Esophagus muscularis mucosa (tissue), 4 donors: ENCODE data around the gene KLHL3.

Experiments
- CTCF ChIP-seq, 3 experiments: fragments of 200-600 bp in 2 of 3; fragments of 450-650 bp in 1 of 3; sonication (generic) in 2 of 3; IDR thresholded peaks; one replicate each; pipeline ENCODE4 v1.5.1; 2017 to 2019; ENCODE audit warnings: antibody characterized with exemption in 3 of 3, mild to moderate bottlenecking in 2 of 3, moderate library complexity in 1 of 3
- EP300 ChIP-seq: sonication (generic); formaldehyde crosslinking; IDR thresholded peaks from one replicate; pipeline ENCODE4 v1.6.1; 2017; ENCODE audit warnings: antibody characterized with exemption
- POLR2A ChIP-seq: fragments of 450-650 bp; IDR thresholded peaks from one replicate; pipeline ENCODE4 v1.6.1; 2017; ENCODE audit warnings: antibody characterized with exemption, moderate library complexity, mild to moderate bottlenecking, low read depth
- POLR2AphosphoS5 ChIP-seq, 2 donors: sonication (generic); formaldehyde crosslinking; IDR thresholded peaks; one replicate each; pipeline ENCODE4 v1.6.1; 2017; ENCODE audit warnings: antibody characterized with exemption in 2 of 2

- TF ChIP-seq CTCF (IDR thresholded peaks at IDR 0.05) (no peak), POLR2A (no peak), EP300 (no peak), POLR2AphosphoS5 (IDR thresholded peaks at IDR 0.05) (no peak)
Measured at GRCh38 chr5:137761566-137761965, 25.7 kb upstream of the KLHL3 start.
